Liver (tissue), 9 donors: ENCODE measurements around the gene KRT81. TPM values are rescaled to one million over a fixed set of nuclear protein-coding genes. Genes with fewer than 3 reads are reported as not detected.

ENCODE experiments used
- DNase-seq: peaks from one replicate; pipeline ENCODE4 v3.0.0-alpha.2; 2017; ENCODE audit warnings: low spot score
- H3K27ac ChIP-seq, 2 donors: one replicate each; pipeline ENCODE4 v1.7.0; 2013; ENCODE audit warnings: inconsistent platforms in 2 of 2, low read length in 2 of 2, control low read depth in 1 of 2, low read depth in 1 of 2, mild to moderate bottlenecking in 1 of 2
- H3K27me3 ChIP-seq, 4 donors: one replicate each; pipeline versions ENCODE4 v1.6.1 to v1.7.0; 2013; ENCODE audit warnings: low read length in 3 of 4, inconsistent platforms in 1 of 4, mild to moderate bottlenecking in 1 of 4, moderate library complexity in 1 of 4; ENCODE audit not compliant: control insufficient read depth in 4 of 4, insufficient read depth in 4 of 4
- H3K36me3 ChIP-seq, 4 donors: one replicate each; pipeline versions ENCODE4 v1.6.1 to v1.7.0; 2013; ENCODE audit warnings: low read length in 3 of 4, mild to moderate bottlenecking in 3 of 4, low read depth in 1 of 4, moderate library complexity in 1 of 4; ENCODE audit not compliant: control insufficient read depth in 4 of 4, insufficient read depth in 3 of 4
- H3K4me1 ChIP-seq, 4 donors: one replicate each; pipeline versions ENCODE4 v1.6.1 to v1.7.0; 2013; ENCODE audit warnings: low read length in 3 of 4, mild to moderate bottlenecking in 3 of 4, moderate library complexity in 1 of 4; ENCODE audit not compliant: control insufficient read depth in 4 of 4, insufficient read depth in 4 of 4
- H3K4me3 ChIP-seq, 3 donors: one replicate each; pipeline versions ENCODE4 v1.6.1 to v1.7.0; 2013; ENCODE audit warnings: low read length in 3 of 3, control low read depth in 1 of 3, low read depth in 1 of 3, mild to moderate bottlenecking in 1 of 3
- H3K9ac ChIP-seq, 2 donors: one replicate each; pipeline ENCODE4 v1.7.0; 2013; ENCODE audit warnings: low read length in 2 of 2, mild to moderate bottlenecking in 2 of 2, moderate library complexity in 2 of 2, control low read depth in 1 of 2, low read depth in 1 of 2
- H3K9me3 ChIP-seq, 4 donors: one replicate each; pipeline versions ENCODE4 v1.6.1 to v1.7.0; 2013; ENCODE audit warnings: low read length in 3 of 4; ENCODE audit not compliant: control insufficient read depth in 4 of 4
- ATF3 ChIP-seq: IDR thresholded peaks from 2 replicates; pipeline ENCODE4 v1.6.1; 2016; ENCODE audit warnings: antibody characterized with exemption
- CTCF ChIP-seq: fragments of 150-350 bp; IDR thresholded peaks from 2 replicates; pipeline ENCODE4 v1.5.1; 2017; ENCODE audit warnings: improper control_type of control experiment, low read depth, low read length; ENCODE audit not compliant: missing input control
- EGR1 ChIP-seq, 2 donors: IDR thresholded peaks; 2 replicates each; pipeline ENCODE4 v1.6.1; 2016 to 2018; ENCODE audit warnings: antibody characterized with exemption in 2 of 2, low read depth in 2 of 2
- FOXA1 ChIP-seq: IDR thresholded peaks from 2 replicates; pipeline ENCODE4 v1.6.1; 2016; ENCODE audit warnings: antibody characterized with exemption
- FOXA2 ChIP-seq: IDR thresholded peaks from 2 replicates; pipeline ENCODE4 v1.6.1; 2016; ENCODE audit warnings: antibody characterized with exemption
- GABPA ChIP-seq, 2 donors: IDR thresholded peaks in 1 of 2; conservative IDR thresholded peaks in 1 of 2; 2 replicates each; pipeline ENCODE4 v1.6.1; 2016; ENCODE audit warnings: antibody characterized with exemption in 2 of 2, mild to moderate bottlenecking in 1 of 2, moderate library complexity in 1 of 2
- HNF4A ChIP-seq, 2 donors: conservative IDR thresholded peaks; 2 replicates each; pipeline ENCODE4 v1.6.1; 2016; ENCODE audit warnings: antibody characterized with exemption in 2 of 2, mild to moderate bottlenecking in 2 of 2
- HNF4G ChIP-seq: IDR thresholded peaks from 2 replicates; pipeline ENCODE4 v1.6.1; 2016; ENCODE audit warnings: antibody characterized with exemption
- JUND ChIP-seq, 2 donors: IDR thresholded peaks; 2 replicates each; pipeline ENCODE4 v1.6.1; 2016; ENCODE audit warnings: antibody characterized with exemption in 2 of 2
- MAX ChIP-seq: IDR thresholded peaks from 2 replicates; pipeline ENCODE4 v1.6.1; 2016; ENCODE audit warnings: antibody characterized with exemption
- NR2F2 ChIP-seq: IDR thresholded peaks from 2 replicates; pipeline ENCODE4 v1.6.1; 2016; ENCODE audit warnings: antibody characterized with exemption
- RAD21 ChIP-seq, 2 donors: IDR thresholded peaks; 2 replicates each; pipeline ENCODE4 v1.6.1; 2016; ENCODE audit warnings: antibody characterized with exemption in 2 of 2, mild to moderate bottlenecking in 2 of 2
- REST ChIP-seq: IDR thresholded peaks from 2 replicates; pipeline ENCODE4 v1.6.1; 2016; ENCODE audit warnings: antibody characterized with exemption, mild to moderate bottlenecking
- RXRA ChIP-seq, 2 donors: IDR thresholded peaks; 2 replicates each; pipeline ENCODE4 v1.6.1; 2017 to 2018; ENCODE audit warnings: antibody characterized with exemption in 2 of 2, mild to moderate bottlenecking in 1 of 2
- SP1 ChIP-seq: IDR thresholded peaks from 2 replicates; pipeline ENCODE4 v1.6.1; 2018; ENCODE audit warnings: antibody characterized with exemption, mild to moderate bottlenecking
- TAF1 ChIP-seq: conservative IDR thresholded peaks from 2 replicates; pipeline ENCODE4 v1.6.1; 2016; ENCODE audit warnings: antibody characterized with exemption, mild to moderate bottlenecking
- YY1 ChIP-seq: IDR thresholded peaks from 2 replicates; pipeline ENCODE4 v1.6.1; 2016; ENCODE audit warnings: antibody characterized with exemption, mild to moderate bottlenecking
- ZBTB33 ChIP-seq: IDR thresholded peaks from 2 replicates; pipeline ENCODE4 v1.6.1; 2016; ENCODE audit warnings: antibody characterized with exemption
- WGBS: extraction: QIAGEN DNeasy Blood & Tissue Kit; methylation state at CpG from one replicate; pipeline ENCODE4 v1.1.7; 2013; 5-methylcytosine and 5-hydroxymethylcytosine counted together
- polyA plus RNA-seq, 2 donors: library from polyadenylated mRNA; stranded (reverse) in 1 of 2; unstranded in 1 of 2; fragments of 200-250 nt in 1 of 2; fragments of >200 nt in 1 of 2; fragmentation: Nextera tagmentation in 1 of 2; extraction: Ambion mirVana in 1 of 2; gene quantifications; one replicate each; pipeline versions ENCODE4 v1.2.1 to v1.2.3, GENCODE V29; 2013 to 2015
- total RNA-seq, 2 donors: library from RNA; depleted of rRNA; stranded (reverse); fragments of >200 nt; gene quantifications; one replicate each; pipeline ENCODE4 v1.2.3, GENCODE V29; 2014
- donor health status: healthy.
- donor health status: healthy.
- donor health status: healthy.
- donor health status: healthy.
- donor health status: healthy.

The KRT81 gene
- total and polyA plus RNA-seq, 4 donors = not detected

GRCh38 chr12:52267699-52268098 lies 23.6 kb downstream of the KRT81 start:
- no peaks in the 10 kb centered on the region for H3K27me3 ChIP-seq
- no peak for TF ChIP-seq SP1
- TF ChIP-seq GABPA (IDR thresholded peaks at IDR 0.05 in 1 of 2, conservative IDR thresholded peaks at IDR 0.05 in 1 of 2) = no peak
- no peak for TF ChIP-seq TAF1
- no peak for TF ChIP-seq YY1
- TF ChIP-seq ATF3 = no peak
- TF ChIP-seq JUND (IDR thresholded peaks at IDR 0.05) = no peak
- TF ChIP-seq FOXA1 = no peak
- TF ChIP-seq NR2F2 = no peak
- TF ChIP-seq RXRA (IDR thresholded peaks at IDR 0.05) = no peak
- no peak for TF ChIP-seq HNF4G
- no peak for TF ChIP-seq RAD21 (IDR thresholded peaks at IDR 0.05)
- TF ChIP-seq CTCF = no peak
- no peak for TF ChIP-seq HNF4A (conservative IDR thresholded peaks at IDR 0.05)
- no peak for TF ChIP-seq EGR1 (IDR thresholded peaks at IDR 0.05; ENCODE audit: low read depth in 2 of 2)
- TF ChIP-seq MAX = no peak
- no peak for TF ChIP-seq ZBTB33
- no peak for TF ChIP-seq REST
- no peak for TF ChIP-seq FOXA2
- WGBS = 91% methylated on average over 3 of the region's 3 CpGs
- no peak overlapping the region for H3K4me3 ChIP-seq
- H3K9me3 ChIP-seq = no peaks in the 10 kb centered on the region
- no peak for DNase-seq
- no peak overlapping the region for H3K9ac ChIP-seq
- no peak overlapping the region for H3K27ac ChIP-seq
- H3K36me3 ChIP-seq = no peaks in the 10 kb centered on the region
- H3K4me1 ChIP-seq = no peaks in the 10 kb centered on the region

- no peak for DNase-seq
- TF ChIP-seq HNF4A (conservative IDR thresholded peaks at IDR 0.05) (no peak), RXRA (IDR thresholded peaks at IDR 0.05) (no peak), JUND (IDR thresholded peaks at IDR 0.05) (no peak), FOXA2 (no peak), EGR1 (IDR thresholded peaks at IDR 0.05; ENCODE audit: low read depth in 2 of 2) (no peak), HNF4G (no peak), TAF1 (no peak), CTCF (no peak)
- no peaks in the 10 kb centered on the region for H3K4me1 ChIP-seq
- H3K27me3 ChIP-seq = no peaks in the 10 kb centered on the region
- no peak overlapping the region for H3K4me3 ChIP-seq
- no peaks in the 10 kb centered on the region for H3K9me3 ChIP-seq
- H3K36me3 ChIP-seq = no peaks in the 10 kb centered on the region
- H3K27ac ChIP-seq = no peak overlapping the region
- 83% methylated on average over 3 of the region's 3 CpGs for WGBS
- no peak overlapping the region for H3K9ac ChIP-seq
Measured at GRCh38 chr12:52267266-52267665, 24.1 kb downstream of the KRT81 start.
